Head of caudate nucleus (tissue), 42 donors: ENCODE measurements around the gene SLIT3.

Experiments
- DNase-seq, 42 donors: peaks; one replicate each; pipeline versions ENCODE4 v3.0.0 to v3.0.0-alpha.2; 2020 to 2021; ENCODE audit warnings: mixed read lengths in 7 of 42
- intact Hi-C: fragments of 100-400 bp; cut with DNase I; formaldehyde crosslinking; loops from one replicate; pipeline ENCODE4 v1.15.0; 2022

The SLIT3 gene

GRCh38 chr5:168967882-168968620 lies 332.9 kb downstream of the SLIT3 start:
- intact Hi-C loops = no loop called here
- DNase-seq = no peak

- intact Hi-C loops = no loop called here
- DNase-seq = no peak
These were observed 335.3 kb downstream of the SLIT3 start for GRCh38 chr5:168965638-168966037.

- DNase-seq = no peak
- intact Hi-C loops = no loop called here
These were observed 336.8 kb downstream of the SLIT3 start for GRCh38 chr5:168964182-168964581.

- DNase-seq = no peak
- intact Hi-C loops = no loop called here
These were observed 338.6 kb downstream of the SLIT3 start for GRCh38 chr5:168962306-168962705.

- intact Hi-C loops = no loop called here
- no peak for DNase-seq
These were observed 339.3 kb downstream of the SLIT3 start for GRCh38 chr5:168961681-168962080.

- intact Hi-C loops = no loop called here
These were observed 340.4 kb downstream of the SLIT3 start for GRCh38 chr5:168960497-168960896.

GRCh38 chr5:168953351-168953750 lies 347.6 kb downstream of the SLIT3 start:
- intact Hi-C loops = no loop called here
- no peak for DNase-seq

More at GRCh38 chr5:168960497-168960896, 340.4 kb downstream of the SLIT3 start:
- no peak for DNase-seq

- DNase-seq = no peak
- intact Hi-C loops = no loop called here
These were observed 348.7 kb downstream of the SLIT3 start for GRCh38 chr5:168952196-168952595.

- DNase-seq = no peak
- intact Hi-C loops = no loop called here
These were observed 349.2 kb downstream of the SLIT3 start for GRCh38 chr5:168951769-168952168.

- intact Hi-C loops = no loop called here
- DNase-seq = no peak
These were observed 349.6 kb downstream of the SLIT3 start for GRCh38 chr5:168951356-168951755.

- intact Hi-C loops = no loop called here
- no peak for DNase-seq
These were observed 350.5 kb downstream of the SLIT3 start for GRCh38 chr5:168950241-168950951.

GRCh38 chr5:168948746-168949145 lies 352.2 kb downstream of the SLIT3 start:
- DNase-seq = no peak
- intact Hi-C loops = no loop called here

GRCh38 chr5:168947212-168947868 lies 353.6 kb downstream of the SLIT3 start:
- intact Hi-C loops = no loop called here
- DNase-seq = peak in 37 of 42 donors; percentile 9 to 78 (median 41)

GRCh38 chr5:168946363-168946762 lies 354.6 kb downstream of the SLIT3 start:
- peak in 9 of 42 donors; percentile 8 to 60 (median 15) for DNase-seq
- intact Hi-C loops = no loop called here

- DNase-seq = no peak
- intact Hi-C loops = no loop called here
These were observed 356.9 kb downstream of the SLIT3 start for GRCh38 chr5:168944004-168944403.

- intact Hi-C loops = no loop called here
- DNase-seq = no peak
These were observed 357.7 kb downstream of the SLIT3 start for GRCh38 chr5:168943091-168943884.

GRCh38 chr5:168941901-168942300 lies 359.0 kb downstream of the SLIT3 start:
- intact Hi-C loops = no loop called here
- no peak for DNase-seq

- intact Hi-C loops = no loop called here
- DNase-seq = no peak
These were observed 360.2 kb downstream of the SLIT3 start for GRCh38 chr5:168940712-168941111.

GRCh38 chr5:168939887-168940544 lies 360.9 kb downstream of the SLIT3 start:
- intact Hi-C loops = no loop called here
- no peak for DNase-seq
